K562 (cell line): ENCODE data around the gene AHNAK. TPM values are rescaled to one million over a fixed set of nuclear protein-coding genes. Genes with fewer than 3 reads are reported as not detected.

Experiments
- BACH1 ChIP-seq: fragments of 200-800 bp; sonication (Bioruptor generic); IDR thresholded peaks from 2 replicates; pipeline ENCODE4 v1.6.1; 2016; ENCODE audit warnings: missing genetic modification characterization, missing compliant biosample characterization
- CC2D1A ChIP-seq: fragments of 450-650 bp; IDR thresholded peaks from 2 replicates; pipeline ENCODE4 v1.6.1; 2017; ENCODE audit warnings: mild to moderate bottlenecking
- CHD2 ChIP-seq: IDR thresholded peaks from 2 replicates; pipeline ENCODE4 v1.6.1; 2011; ENCODE audit warnings: low read depth, low read length
- CREB5 ChIP-seq: fragments of 250-450 bp; sonication (Bioruptor Pico); IDR thresholded peaks from 2 replicates; pipeline ENCODE4 v1.5.0; 2020; ENCODE audit warnings: mild to moderate bottlenecking
- CTBP1 ChIP-seq: fragments of 450-650 bp; IDR thresholded peaks from 2 replicates; pipeline ENCODE4 v1.6.1; 2016; ENCODE audit warnings: borderline replicate concordance
- FOSL1 ChIP-seq: fragments of 200-800 bp; sonication (Bioruptor generic); conservative IDR thresholded peaks from 2 replicates; pipeline ENCODE4 v1.6.1; 2016; ENCODE audit warnings: missing genetic modification characterization, missing compliant biosample characterization
- HCFC1 ChIP-seq: IDR thresholded peaks from 2 replicates; pipeline ENCODE4 v1.6.1; 2012; ENCODE audit warnings: low read depth, low read length, improper control_type of control experiment
- IRF1 ChIP-seq: sonication (generic); formaldehyde crosslinking; IDR thresholded peaks from 2 replicates; pipeline ENCODE4 v1.8.0; 2022; ENCODE audit warnings: missing genetic modification reagents, mild to moderate bottlenecking, borderline replicate concordance
- MCM3 ChIP-seq: fragments of 450-650 bp; IDR thresholded peaks from 2 replicates; pipeline ENCODE4 v1.6.1; 2016
- MCM7 ChIP-seq, 2 experiments: fragments of 450-650 bp; IDR thresholded peaks; 2 replicates each; pipeline ENCODE4 v1.6.1; 2016 to 2018
- MECOM ChIP-seq: fragments of 250-450 bp; sonication (Bioruptor Pico); IDR thresholded peaks from 2 replicates; pipeline ENCODE4 v1.8.0; 2022; ENCODE audit warnings: inconsistent platforms
- MYNN ChIP-seq, 2 experiments: sonication (generic); formaldehyde crosslinking in 1 of 2; IDR thresholded peaks; 2 replicates each; pipeline versions ENCODE4 v1.5.0 to v1.6.1; 2016 to 2020; ENCODE audit warnings: antibody characterized with exemption in 1 of 2, missing genetic modification reagents in 1 of 2
- PATZ1 ChIP-seq: fragments of 250-450 bp; sonication (Bioruptor Pico); IDR thresholded peaks from 2 replicates; pipeline ENCODE4 v1.5.0; 2020; ENCODE audit warnings: mild to moderate bottlenecking, borderline replicate concordance
- POLR2B ChIP-seq: fragments of 450-650 bp; IDR thresholded peaks from 2 replicates; pipeline ENCODE4 v1.6.1; 2018; ENCODE audit warnings: low read depth; ENCODE audit not compliant: partially characterized antibody
- PYGO2 ChIP-seq: fragments of 450-650 bp; IDR thresholded peaks from 2 replicates; pipeline ENCODE4 v1.6.1; 2016; ENCODE audit warnings: mild to moderate bottlenecking, missing genetic modification characterization, moderate library complexity, missing compliant biosample characterization
- RBM39 ChIP-seq: fragments of 200-400 bp; formaldehyde crosslinking; optimal IDR thresholded peaks from 2 replicates; pipeline ENCODE3; 2018; ENCODE audit warnings: low read depth, low read length
- RCOR1 ChIP-seq, 2 experiments: IDR thresholded peaks; 2 replicates each; pipeline ENCODE4 v1.6.1; 2012; ENCODE audit warnings: low read depth in 2 of 2, low read length in 2 of 2, borderline replicate concordance in 1 of 2, improper control_type of control experiment in 1 of 2
- RFX7 ChIP-seq: fragments of 250-450 bp; sonication (Bioruptor Pico); IDR thresholded peaks from 2 replicates; pipeline ENCODE4 v1.5.1; 2021; ENCODE audit warnings: mild to moderate bottlenecking
- SP1 ChIP-seq: sonication (generic); formaldehyde crosslinking; IDR thresholded peaks from 2 replicates; pipeline ENCODE4 v1.8.1; 2022; ENCODE audit warnings: mild to moderate bottlenecking, missing genetic modification reagents
- ZBTB7A ChIP-seq: IDR thresholded peaks from 2 replicates; pipeline ENCODE4 v1.6.1; 2011; ENCODE audit warnings: low read depth, mild to moderate bottlenecking, low read length, moderate library complexity, borderline replicate concordance; ENCODE audit not compliant: control insufficient read depth
- ZNF175 ChIP-seq: fragments of 200-800 bp; sonication (Bioruptor generic); IDR thresholded peaks from 2 replicates; pipeline ENCODE4 v1.6.1; 2016; ENCODE audit warnings: low read depth, mild to moderate bottlenecking, missing genetic modification characterization, missing compliant biosample characterization
- ZNF764 ChIP-seq: fragments of 250-450 bp; sonication (Bioruptor Pico); IDR thresholded peaks from 2 replicates; pipeline ENCODE4 v1.4.0; 2020; ENCODE audit warnings: low read depth, mild to moderate bottlenecking, moderate library complexity
- ZNF79 ChIP-seq: fragments of 250-450 bp; sonication (Bioruptor Pico); IDR thresholded peaks from 2 replicates; pipeline ENCODE4 v1.4.0; 2020; ENCODE audit warnings: low read depth, mild to moderate bottlenecking, moderate library complexity
- polyA plus RNA-seq, 8 experiments: library from polyadenylated mRNA; depleted of rRNA in 4 of 8; stranded (reverse) in 5 of 8; unstranded in 3 of 8; fragments of >200 nt; fragmentation: Nextera tagmentation in 2 of 8; fragmentation: Illumina TruSeq in 1 of 8; extraction: Ambion mirVana in 2 of 8; extraction: Trizol in 1 of 8; gene quantifications; 2 replicates each; pipeline versions ENCODE4 v1.2.1 to v1.2.3, GENCODE V29; 2011 to 2014; ENCODE audit warnings: inconsistent platforms in 1 of 8, missing spikeins in 1 of 8
- total RNA-seq, 7 experiments: library from RNA; depleted of rRNA in 6 of 7; stranded (reverse); fragments of >200 nt in 6 of 7; fragmentation: Illumina TruSeq in 2 of 7; extraction: Trizol in 2 of 7; gene quantifications; 2 replicates each; pipeline versions ENCODE4 v1.2.1 to v1.2.3, GENCODE V29; 2011 to 2021; ENCODE audit warnings: low replicate concordance in 1 of 7
- TF ChIP-seq, protein P1 (sequence below): fragments of 250-450 bp; sonication (Bioruptor Pico); IDR thresholded peaks from 2 replicates; pipeline ENCODE4 v1.5.0; 2021

Gene AHNAK
- total and polyA plus RNA-seq, 9 of the 15 experiments (the other 6 are each of a cell fraction or from before 2014, with no cell fraction given): 1.5 to 89.7 (median 45.0) TPM

- 0 out of 2 replicates have a peak, but pooled peaks have one; percentile 19 for TF ChIP-seq MYNN (IDR thresholded peaks at IDR 0.05)
- no peak for TF ChIP-seq MYNN (CRISPR knock-in tag; IDR thresholded peaks at IDR 0.05)
- 0 out of 4 replicates have a peak, but pooled peaks of 1 of the 2 experiments have one; percentile 21 for TF ChIP-seq MCM7 (IDR thresholded peaks at IDR 0.05)
- TF ChIP-seq RBM39: peak; percentile 81
- no peak for TF ChIP-seq ZNF175
- TF ChIP-seq, protein P1, sequence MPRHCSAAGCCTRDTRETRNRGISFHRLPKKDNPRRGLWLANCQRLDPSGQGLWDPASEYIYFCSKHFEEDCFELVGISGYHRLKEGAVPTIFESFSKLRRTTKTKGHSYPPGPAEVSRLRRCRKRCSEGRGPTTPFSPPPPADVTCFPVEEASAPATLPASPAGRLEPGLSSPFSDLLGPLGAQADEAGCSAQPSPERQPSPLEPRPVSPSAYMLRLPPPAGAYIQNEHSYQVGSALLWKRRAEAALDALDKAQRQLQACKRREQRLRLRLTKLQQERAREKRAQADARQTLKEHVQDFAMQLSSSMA: no peak
- TF ChIP-seq MCM3: no peak
- TF ChIP-seq POLR2B: peak; percentile 12
- TF ChIP-seq HCFC1: no peak
- no peak for TF ChIP-seq MECOM (CRISPR knock-in tag)
- TF ChIP-seq CREB5 (CRISPR knock-in tag): 0 out of 2 replicates have a peak, but pooled peaks have one; percentile 34
- TF ChIP-seq BACH1 (tag): no peak
- 0 out of 2 replicates have a peak, but pooled peaks have one; percentile 18 for TF ChIP-seq PATZ1
- no peak for TF ChIP-seq FOSL1 (tag)
- no peak for TF ChIP-seq CTBP1
- no peak for TF ChIP-seq IRF1 (CRISPR knock-in tag)
- peak; percentile 35; the same call in 1 of the 2 replicates for TF ChIP-seq ZBTB7A
- TF ChIP-seq CHD2: no peak
- TF ChIP-seq ZNF764 (CRISPR knock-in tag): 0 out of 2 replicates have a peak, but pooled peaks have one; percentile 12
- TF ChIP-seq SP1 (CRISPR knock-in tag): no peak
- no peak for TF ChIP-seq ZNF79
- TF ChIP-seq CC2D1A: no peak
- no peak for TF ChIP-seq RCOR1 (IDR thresholded peaks at IDR 0.05; ENCODE audit: borderline replicate concordance in 1 of 2, low read depth in 2 of 2, low read length in 2 of 2)
- TF ChIP-seq PYGO2 (tag): no peak
- peak; percentile 66 for TF ChIP-seq RFX7 (CRISPR knock-in tag)
These were observed 27.9 kb upstream of the AHNAK start (continued) for GRCh38 chr11:62574363-62575071.
